ENCODE data around the gene ZNF470.

The ZNF470 gene

GRCh38 chr19:56633021-56633420, 65.8 kb downstream of the ZNF470 start:
- DNase-seq (no peak), ATAC-seq (no peak)
- Mint-ChIP-seq H3K27ac (no peak overlapping the region), H3K9me3 (peaks cover 57% of the 10 kb centered on the region), H3K4me3 (no peak overlapping the region), H3K27me3 (no peaks in the 10 kb centered on the region), H3K4me1 (no peaks in the 10 kb centered on the region), H3K36me3 (ENCODE audit: low read depth) (peaks cover 19% of the 10 kb centered on the region)

GRCh38 chr19:56637976-56638555, 70.8 kb downstream of the ZNF470 start:
- Mint-ChIP-seq H3K27ac (no peak overlapping the region), H3K36me3 (ENCODE audit: low read depth) (peaks cover 20% of the 10 kb centered on the region), H3K9me3 (peaks cover 50% of the 10 kb centered on the region), H3K27me3 (peaks cover 4% of the 10 kb centered on the region), H3K4me1 (no peaks in the 10 kb centered on the region), H3K4me3 (no peak overlapping the region)
- DNase-seq (peak; percentile 47), ATAC-seq (peak; percentile 46)
